Smooth muscle cell (in vitro differentiated cells): Measurements from ENCODE around the gene ABLIM2. TPM values are rescaled to one million over a fixed set of nuclear protein-coding genes. Genes with fewer than 3 reads are reported as not detected.

Source experiments
- DNase-seq: peaks from one replicate; lab custom pipeline; 2025; ENCODE audit not compliant: unreplicated experiment; lab: John Stamatoyannopoulos, UW
- H2AFZ ChIP-seq: fragments of 200-600 bp; sonication (generic); 2 replicates; pipeline ENCODE4 v1.6.0; 2016; ENCODE audit warnings: antibody characterized with exemption, low read depth, mild to moderate bottlenecking
- H3F3A ChIP-seq: fragments of 200-600 bp; sonication (generic); 2 replicates; pipeline ENCODE4 v1.6.0; 2017; ENCODE audit warnings: antibody characterized with exemption, low read depth
- H3K27ac ChIP-seq: fragments of 200-600 bp; sonication (generic); 2 replicates; pipeline ENCODE4 v1.5.1; 2016; ENCODE audit warnings: low read depth, mild to moderate bottlenecking
- H3K27me3 ChIP-seq: fragments of 200-600 bp; sonication (generic); 2 replicates; pipeline ENCODE4 v1.6.1; 2016; ENCODE audit warnings: low read depth, mild to moderate bottlenecking
- H3K36me3 ChIP-seq: fragments of 200-600 bp; sonication (generic); 2 replicates; pipeline ENCODE4 v1.5.1; 2016; ENCODE audit warnings: low read depth
- H3K4me1 ChIP-seq: fragments of 200-600 bp; sonication (generic); 2 replicates; pipeline ENCODE4 v1.5.1; 2016; ENCODE audit warnings: low read depth
- H3K4me2 ChIP-seq: fragments of 200-600 bp; sonication (generic); 2 replicates; pipeline ENCODE4 v1.6.0; 2016; ENCODE audit warnings: mild to moderate bottlenecking
- H3K4me3 ChIP-seq: fragments of 200-600 bp; sonication (generic); 2 replicates; pipeline ENCODE4 v1.5.1; 2016; ENCODE audit warnings: mild to moderate bottlenecking
- H3K79me2 ChIP-seq: fragments of 200-600 bp; sonication (generic); 2 replicates; pipeline ENCODE4 v1.6.0; 2016; ENCODE audit warnings: low read depth, mild to moderate bottlenecking
- H3K9ac ChIP-seq: fragments of 200-600 bp; sonication (generic); 2 replicates; pipeline ENCODE4 v1.6.0; 2016; ENCODE audit warnings: low read depth
- H3K9me3 ChIP-seq: fragments of 200-600 bp; sonication (generic); replicated peaks from 2 replicates; pipeline ENCODE4 v1.5.1; 2016; ENCODE audit warnings: low read depth
- H4K20me1 ChIP-seq: fragments of 200-600 bp; sonication (generic); 2 replicates; pipeline ENCODE4 v1.6.0; 2016; ENCODE audit warnings: low read depth
- WGBS: methylation state at CpG from one replicate; pipeline ENCODE4 v1.1.7; 2016; ENCODE audit warnings: low lambda C conversion rate; 5-methylcytosine and 5-hydroxymethylcytosine counted together
- polyA plus RNA-seq: library from polyadenylated mRNA; unstranded; fragments of >200 nt; fragmentation: Nextera tagmentation; extraction: Ambion mirVana; gene quantifications from 2 replicates; pipeline ENCODE4 v1.2.1, GENCODE V29; 2016
- total RNA-seq: library from RNA; depleted of rRNA; stranded (reverse); fragments of >200 nt; gene quantifications from 2 replicates; pipeline ENCODE4 v1.2.3, GENCODE V29; 2014
- TF ChIP-seq, protein P1 (sequence below): fragments of 200-600 bp; sonication (generic); IDR thresholded peaks from 2 replicates; pipeline ENCODE4 v1.5.1; 2017; ENCODE audit warnings: borderline replicate concordance, mild to moderate bottlenecking, antibody characterized with exemption; ENCODE audit not compliant: insufficient read depth, poor library complexity, severe bottlenecking

ABLIM2 gene
- total and polyA plus RNA-seq, 2 experiments from 2014 or later = 0.08 TPM; not detected in 1

DNA sequence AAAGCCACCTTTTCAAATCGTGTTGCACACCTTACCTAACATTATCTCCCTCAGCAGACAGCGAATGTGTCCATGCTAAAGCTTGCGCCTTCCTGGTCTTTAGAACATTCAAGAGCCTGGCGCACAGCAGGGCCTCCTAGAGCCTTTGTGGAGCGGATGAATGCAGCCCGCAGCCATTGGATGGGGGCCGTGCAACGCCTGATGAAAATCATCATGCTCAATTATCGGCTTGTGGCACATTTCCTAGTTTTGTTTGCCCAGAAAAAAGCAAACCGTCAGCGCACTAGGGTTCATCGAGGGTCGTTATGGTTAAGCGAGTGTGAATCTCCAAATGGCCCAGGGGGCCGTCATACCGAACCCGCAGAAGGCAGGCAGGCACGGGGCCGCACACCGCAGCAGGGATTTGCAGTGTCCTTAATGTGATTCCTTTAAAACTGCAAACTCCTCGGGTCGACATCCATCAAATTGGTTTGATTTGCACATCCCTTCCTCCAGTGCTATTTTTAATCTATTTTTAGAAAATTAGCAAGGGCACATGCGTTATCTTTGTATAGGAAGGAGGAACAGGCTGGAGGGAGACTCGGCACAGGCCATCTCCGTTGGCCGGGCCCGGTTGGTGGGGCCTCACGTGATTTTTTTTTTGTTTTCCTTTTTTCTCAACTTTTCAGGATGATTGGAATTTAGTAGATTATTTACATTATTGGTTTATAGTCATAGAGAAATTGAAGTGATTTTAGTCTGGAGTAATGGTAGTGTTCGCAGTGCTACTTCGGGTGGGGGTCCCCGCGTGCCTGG is 53.1 kb downstream of the ABLIM2 start:
- H3K36me3 ChIP-seq = no peaks in the 10 kb centered on the region
- no peaks in the 10 kb centered on the region for H3F3A ChIP-seq
- TF ChIP-seq, protein P1, sequence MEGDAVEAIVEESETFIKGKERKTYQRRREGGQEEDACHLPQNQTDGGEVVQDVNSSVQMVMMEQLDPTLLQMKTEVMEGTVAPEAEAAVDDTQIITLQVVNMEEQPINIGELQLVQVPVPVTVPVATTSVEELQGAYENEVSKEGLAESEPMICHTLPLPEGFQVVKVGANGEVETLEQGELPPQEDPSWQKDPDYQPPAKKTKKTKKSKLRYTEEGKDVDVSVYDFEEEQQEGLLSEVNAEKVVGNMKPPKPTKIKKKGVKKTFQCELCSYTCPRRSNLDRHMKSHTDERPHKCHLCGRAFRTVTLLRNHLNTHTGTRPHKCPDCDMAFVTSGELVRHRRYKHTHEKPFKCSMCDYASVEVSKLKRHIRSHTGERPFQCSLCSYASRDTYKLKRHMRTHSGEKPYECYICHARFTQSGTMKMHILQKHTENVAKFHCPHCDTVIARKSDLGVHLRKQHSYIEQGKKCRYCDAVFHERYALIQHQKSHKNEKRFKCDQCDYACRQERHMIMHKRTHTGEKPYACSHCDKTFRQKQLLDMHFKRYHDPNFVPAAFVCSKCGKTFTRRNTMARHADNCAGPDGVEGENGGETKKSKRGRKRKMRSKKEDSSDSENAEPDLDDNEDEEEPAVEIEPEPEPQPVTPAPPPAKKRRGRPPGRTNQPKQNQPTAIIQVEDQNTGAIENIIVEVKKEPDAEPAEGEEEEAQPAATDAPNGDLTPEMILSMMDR = no peak
- H3K9ac ChIP-seq = no peak overlapping the region
- no peak overlapping the region for H3K4me3 ChIP-seq
- no peak for DNase-seq
- H2AFZ ChIP-seq = no peak overlapping the region
- no peak overlapping the region for H3K27ac ChIP-seq
- no peak overlapping the region for H3K4me2 ChIP-seq
- WGBS = 90% methylated on average over 32 of the region's 32 CpGs
- no peaks in the 10 kb centered on the region for H3K9me3 ChIP-seq
- no peaks in the 10 kb centered on the region for H3K79me2 ChIP-seq
- peaks cover 7% of the 10 kb centered on the region for H3K4me1 ChIP-seq
- no peaks in the 10 kb centered on the region for H4K20me1 ChIP-seq
- H3K27me3 ChIP-seq = peaks cover 16% of the 10 kb centered on the region

DNA sequence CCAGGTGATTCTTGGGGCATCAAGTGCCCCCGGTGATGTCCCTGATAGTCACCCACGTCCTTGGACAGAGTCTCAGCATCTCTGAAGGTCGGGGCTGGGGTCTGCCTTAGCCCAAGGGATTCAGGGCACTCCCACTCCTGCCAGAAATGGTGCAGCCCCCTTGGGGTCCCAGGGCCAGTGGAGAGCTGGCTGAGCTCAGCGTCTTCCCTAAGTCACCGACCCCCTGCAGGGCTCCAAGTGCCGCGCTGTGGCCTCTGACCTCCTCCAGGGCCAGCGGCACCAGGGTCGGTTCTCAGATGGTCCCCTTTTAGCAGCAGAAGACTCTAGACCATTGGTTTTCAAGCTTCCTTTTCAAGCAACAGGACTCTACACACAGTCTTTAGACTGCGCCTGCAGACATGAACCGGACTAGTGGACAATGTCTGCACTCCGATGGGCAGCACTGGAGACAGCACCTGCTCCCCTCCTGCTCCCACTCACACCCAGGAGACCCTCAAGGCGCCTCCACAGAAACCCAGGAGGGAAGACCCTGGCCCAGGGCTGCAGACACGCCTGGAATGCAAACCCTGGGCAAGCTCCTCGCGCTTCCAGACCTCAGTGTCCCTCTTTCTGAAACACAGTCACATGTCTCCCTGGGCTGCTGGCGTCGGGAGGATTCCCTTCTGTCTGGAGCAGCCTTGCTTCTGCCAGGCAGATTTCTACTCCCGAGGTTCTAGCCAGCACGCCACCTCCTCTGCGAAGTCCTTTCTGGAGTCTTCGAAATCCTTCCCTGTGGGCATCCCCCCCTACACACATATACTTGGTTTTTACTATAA is 53.9 kb downstream of the ABLIM2 start:
- no peak for DNase-seq
- Histone ChIP-seq H3K4me3 (no peak overlapping the region), H2AFZ (no peak overlapping the region), H3F3A (no peaks in the 10 kb centered on the region), H3K4me1 (peaks cover 7% of the 10 kb centered on the region), H3K36me3 (no peaks in the 10 kb centered on the region), H3K4me2 (no peak overlapping the region), H3K27me3 (peaks cover 16% of the 10 kb centered on the region), H3K9ac (no peak overlapping the region), H3K79me2 (no peaks in the 10 kb centered on the region), H3K9me3 (no peaks in the 10 kb centered on the region), H3K27ac (no peak overlapping the region), H4K20me1 (no peaks in the 10 kb centered on the region)
- TF ChIP-seq, protein P1 = no peak
- WGBS = 82% methylated on average over 22 of the region's 22 CpGs

DNA sequence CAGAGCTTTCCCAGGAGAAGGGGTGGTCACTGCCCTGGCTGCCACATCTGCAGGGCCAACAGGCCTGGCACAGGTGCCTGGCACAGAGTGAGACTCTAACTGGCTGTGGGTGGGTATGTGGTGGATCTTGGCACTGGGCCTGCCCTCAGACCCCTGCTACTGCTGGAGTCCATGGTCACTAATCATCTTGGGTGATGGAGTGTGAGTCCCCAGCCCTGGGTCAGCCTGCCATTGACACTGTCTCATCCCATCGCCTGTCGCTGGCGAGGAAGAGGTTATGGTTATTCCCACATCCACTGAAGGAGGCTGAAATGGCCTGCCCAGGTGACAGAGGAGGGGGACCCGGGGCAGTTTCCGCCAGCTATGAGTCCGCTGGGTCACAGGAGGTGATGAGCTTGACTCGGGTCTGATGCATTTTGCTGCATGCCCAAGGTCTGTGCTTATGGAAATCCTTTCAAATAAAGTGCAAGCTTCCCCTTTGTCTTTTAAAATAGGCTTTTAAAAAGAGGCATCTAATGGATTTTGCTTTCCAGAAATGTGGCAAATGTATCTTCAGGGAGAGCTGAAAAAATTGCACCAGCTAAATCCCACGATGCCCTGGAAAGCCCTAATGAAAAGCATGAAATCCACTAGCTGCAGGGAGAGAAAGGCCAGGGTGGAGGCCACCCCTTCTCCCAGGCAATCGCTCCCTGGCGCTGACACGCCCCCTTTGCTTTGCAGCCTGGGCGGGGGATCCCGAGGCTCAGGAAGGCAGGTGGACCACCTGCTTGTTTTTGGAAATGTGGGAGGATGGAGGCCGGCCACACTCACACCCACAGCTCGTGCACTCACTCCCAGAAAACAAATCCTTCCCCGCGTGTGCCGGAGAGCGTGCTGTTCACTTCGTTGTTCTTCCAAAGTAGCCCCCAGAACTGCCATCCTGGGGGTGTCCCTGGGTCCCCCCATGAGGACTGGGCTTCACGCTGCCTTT is 54.9 kb downstream of the ABLIM2 start:
- Histone ChIP-seq H3K4me1 (peaks cover 7% of the 10 kb centered on the region), H4K20me1 (no peaks in the 10 kb centered on the region), H3K27ac (no peak overlapping the region), H3K9me3 (no peaks in the 10 kb centered on the region), H3K36me3 (no peaks in the 10 kb centered on the region), H3K27me3 (peaks cover 16% of the 10 kb centered on the region), H3F3A (no peaks in the 10 kb centered on the region), H3K4me2 (no peak overlapping the region), H3K9ac (no peak overlapping the region), H3K4me3 (no peak overlapping the region), H2AFZ (no peak overlapping the region), H3K79me2 (no peaks in the 10 kb centered on the region)
- TF ChIP-seq, protein P1 = no peak
- no peak for DNase-seq
- WGBS = 71% methylated on average over 21 of the region's 21 CpGs
